Right forelimb (tissue), 1 donor: ENCODE results near the gene LINGO1.

Experiments used
- DNase-seq: peaks from one replicate; pipeline ENCODE4 v3.0.0-alpha.2; 2018

The LINGO1 gene

GRCh38 chr15:77613814-77614213, 18.9 kb downstream of the LINGO1 start:
- DNase-seq: no peak

- DNase-seq: no peak
These were observed 19.6 kb downstream of the LINGO1 start for GRCh38 chr15:77612958-77613601.

- DNase-seq: no peak
These were observed 20.9 kb downstream of the LINGO1 start for GRCh38 chr15:77611767-77612166.

GRCh38 chr15:77610731-77611130, 22.0 kb downstream of the LINGO1 start:
- DNase-seq: no peak

- DNase-seq: no peak
These were observed 23.2 kb downstream of the LINGO1 start for GRCh38 chr15:77609558-77609957.

GRCh38 chr15:77608774-77609173, 23.9 kb downstream of the LINGO1 start:
- no peak for DNase-seq

GRCh38 chr15:77607894-77608261, 24.8 kb downstream of the LINGO1 start:
- no peak for DNase-seq

GRCh38 chr15:77607111-77607893, 25.4 kb downstream of the LINGO1 start:
- peak; percentile 65 for DNase-seq

- no peak for DNase-seq
These were observed 26.3 kb downstream of the LINGO1 start for GRCh38 chr15:77606142-77607034.

- DNase-seq: no peak
These were observed 27.2 kb downstream of the LINGO1 start for GRCh38 chr15:77605547-77605946.

GRCh38 chr15:77604973-77605372, 27.7 kb downstream of the LINGO1 start:
- no peak for DNase-seq

- no peak for DNase-seq
These were observed 28.9 kb downstream of the LINGO1 start for GRCh38 chr15:77603611-77604336.

- DNase-seq: no peak
These were observed 29.9 kb downstream of the LINGO1 start for GRCh38 chr15:77602800-77603199.

- no peak for DNase-seq
These were observed 32.8 kb downstream of the LINGO1 start for GRCh38 chr15:77599899-77600298.

GRCh38 chr15:77599357-77599756, 33.4 kb downstream of the LINGO1 start:
- no peak for DNase-seq

- DNase-seq: no peak
These were observed 34.1 kb downstream of the LINGO1 start for GRCh38 chr15:77598644-77599043.

- DNase-seq: no peak
These were observed 34.8 kb downstream of the LINGO1 start for GRCh38 chr15:77597804-77598453.

- no peak for DNase-seq
These were observed 35.6 kb downstream of the LINGO1 start for GRCh38 chr15:77596821-77597803.

- DNase-seq: no peak
These were observed 37.5 kb downstream of the LINGO1 start for GRCh38 chr15:77595231-77595630.

- DNase-seq: no peak
These were observed 40.0 kb downstream of the LINGO1 start for GRCh38 chr15:77592758-77593157.
